Liver (tissue), 9 donors: ENCODE measurements around the gene KDM2A. TPM values are rescaled to one million over a fixed set of nuclear protein-coding genes. Genes with fewer than 3 reads are reported as not detected.
"Not testable (repeated sequence)": the region's sequence is repeated elsewhere in the genome, so short reads cannot be mapped to it uniquely, and the experiment has no call there.

ENCODE experiments used
- DNase-seq: peaks from one replicate; pipeline ENCODE4 v3.0.0-alpha.2; 2017; ENCODE audit warnings: low spot score
- H3K27ac ChIP-seq, 2 donors: one replicate each; pipeline ENCODE4 v1.7.0; 2013; ENCODE audit warnings: inconsistent platforms in 2 of 2, low read length in 2 of 2, control low read depth in 1 of 2, low read depth in 1 of 2, mild to moderate bottlenecking in 1 of 2
- H3K27me3 ChIP-seq, 4 donors: one replicate each; pipeline versions ENCODE4 v1.6.1 to v1.7.0; 2013; ENCODE audit warnings: low read length in 3 of 4, inconsistent platforms in 1 of 4, mild to moderate bottlenecking in 1 of 4, moderate library complexity in 1 of 4; ENCODE audit not compliant: control insufficient read depth in 4 of 4, insufficient read depth in 4 of 4
- H3K36me3 ChIP-seq, 4 donors: one replicate each; pipeline versions ENCODE4 v1.6.1 to v1.7.0; 2013; ENCODE audit warnings: low read length in 3 of 4, mild to moderate bottlenecking in 3 of 4, low read depth in 1 of 4, moderate library complexity in 1 of 4; ENCODE audit not compliant: control insufficient read depth in 4 of 4, insufficient read depth in 3 of 4
- H3K4me1 ChIP-seq, 4 donors: one replicate each; pipeline versions ENCODE4 v1.6.1 to v1.7.0; 2013; ENCODE audit warnings: low read length in 3 of 4, mild to moderate bottlenecking in 3 of 4, moderate library complexity in 1 of 4; ENCODE audit not compliant: control insufficient read depth in 4 of 4, insufficient read depth in 4 of 4
- H3K4me3 ChIP-seq, 3 donors: one replicate each; pipeline versions ENCODE4 v1.6.1 to v1.7.0; 2013; ENCODE audit warnings: low read length in 3 of 3, control low read depth in 1 of 3, low read depth in 1 of 3, mild to moderate bottlenecking in 1 of 3
- H3K9ac ChIP-seq, 2 donors: one replicate each; pipeline ENCODE4 v1.7.0; 2013; ENCODE audit warnings: low read length in 2 of 2, mild to moderate bottlenecking in 2 of 2, moderate library complexity in 2 of 2, control low read depth in 1 of 2, low read depth in 1 of 2
- H3K9me3 ChIP-seq, 4 donors: one replicate each; pipeline versions ENCODE4 v1.6.1 to v1.7.0; 2013; ENCODE audit warnings: low read length in 3 of 4; ENCODE audit not compliant: control insufficient read depth in 4 of 4
- FOXA2 ChIP-seq: IDR thresholded peaks from 2 replicates; pipeline ENCODE4 v1.6.1; 2016; ENCODE audit warnings: antibody characterized with exemption
- GABPA ChIP-seq, 2 donors: IDR thresholded peaks in 1 of 2; conservative IDR thresholded peaks in 1 of 2; 2 replicates each; pipeline ENCODE4 v1.6.1; 2016; ENCODE audit warnings: antibody characterized with exemption in 2 of 2, mild to moderate bottlenecking in 1 of 2, moderate library complexity in 1 of 2
- HNF4A ChIP-seq, 2 donors: conservative IDR thresholded peaks; 2 replicates each; pipeline ENCODE4 v1.6.1; 2016; ENCODE audit warnings: antibody characterized with exemption in 2 of 2, mild to moderate bottlenecking in 2 of 2
- HNF4G ChIP-seq: IDR thresholded peaks from 2 replicates; pipeline ENCODE4 v1.6.1; 2016; ENCODE audit warnings: antibody characterized with exemption
- NR2F2 ChIP-seq: IDR thresholded peaks from 2 replicates; pipeline ENCODE4 v1.6.1; 2016; ENCODE audit warnings: antibody characterized with exemption
- RXRA ChIP-seq, 2 donors: IDR thresholded peaks; 2 replicates each; pipeline ENCODE4 v1.6.1; 2017 to 2018; ENCODE audit warnings: antibody characterized with exemption in 2 of 2, mild to moderate bottlenecking in 1 of 2
- SP1 ChIP-seq: IDR thresholded peaks from 2 replicates; pipeline ENCODE4 v1.6.1; 2018; ENCODE audit warnings: antibody characterized with exemption, mild to moderate bottlenecking
- YY1 ChIP-seq: IDR thresholded peaks from 2 replicates; pipeline ENCODE4 v1.6.1; 2016; ENCODE audit warnings: antibody characterized with exemption, mild to moderate bottlenecking
- WGBS: extraction: QIAGEN DNeasy Blood & Tissue Kit; methylation state at CpG from one replicate; pipeline ENCODE4 v1.1.7; 2013; 5-methylcytosine and 5-hydroxymethylcytosine counted together
- polyA plus RNA-seq, 2 donors: library from polyadenylated mRNA; stranded (reverse) in 1 of 2; unstranded in 1 of 2; fragments of 200-250 nt in 1 of 2; fragments of >200 nt in 1 of 2; fragmentation: Nextera tagmentation in 1 of 2; extraction: Ambion mirVana in 1 of 2; gene quantifications; one replicate each; pipeline versions ENCODE4 v1.2.1 to v1.2.3, GENCODE V29; 2013 to 2015
- total RNA-seq, 2 donors: library from RNA; depleted of rRNA; stranded (reverse); fragments of >200 nt; gene quantifications; one replicate each; pipeline ENCODE4 v1.2.3, GENCODE V29; 2014
- TF ChIP-seq, protein P1 (sequence below): IDR thresholded peaks from 2 replicates; pipeline ENCODE4 v1.6.1; 2016; ENCODE audit warnings: antibody characterized with exemption, mild to moderate bottlenecking
- TF ChIP-seq, protein P2 (sequence below): IDR thresholded peaks from 2 replicates; pipeline ENCODE4 v1.6.1; 2016; ENCODE audit warnings: antibody characterized with exemption
- TF ChIP-seq, protein P3 (sequence below): IDR thresholded peaks from 2 replicates; pipeline ENCODE4 v1.6.1; 2016; ENCODE audit warnings: antibody characterized with exemption
- TF ChIP-seq, protein P4 (sequence below): IDR thresholded peaks from 2 replicates; pipeline ENCODE4 v1.6.1; 2016; ENCODE audit warnings: antibody characterized with exemption
- donor health status: healthy.
- donor health status: healthy.
- donor health status: healthy.
- donor health status: healthy.
- donor health status: healthy.

The KDM2A gene
- total and polyA plus RNA-seq, 4 donors = 8.3 to 44.9 (median 22.4) TPM

DNA sequence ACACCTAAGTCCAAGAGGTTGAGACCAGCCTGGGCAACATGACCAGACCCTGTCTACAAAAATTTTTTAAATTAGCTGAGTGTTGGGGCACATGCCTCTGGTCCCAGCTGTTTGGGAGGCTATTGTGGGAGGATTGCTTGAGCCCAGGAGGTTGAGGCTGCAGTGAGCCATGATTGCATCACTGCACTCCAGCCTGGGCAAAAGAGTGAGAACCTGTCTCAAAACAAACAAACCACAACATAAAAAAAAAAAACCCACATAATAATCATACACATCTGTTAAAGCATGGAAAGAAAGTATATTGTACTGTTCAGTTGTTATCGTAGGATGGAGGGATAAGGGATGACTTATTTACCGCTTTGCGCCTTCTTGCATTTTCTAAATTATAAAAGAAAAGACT lies 111.3 kb downstream of the KDM2A start:
- no peak overlapping the region for H3K9ac ChIP-seq
- no peaks in the 10 kb centered on the region for H3K9me3 ChIP-seq
- TF ChIP-seq RXRA (IDR thresholded peaks at IDR 0.05) = no peak
- TF ChIP-seq, protein P1, sequence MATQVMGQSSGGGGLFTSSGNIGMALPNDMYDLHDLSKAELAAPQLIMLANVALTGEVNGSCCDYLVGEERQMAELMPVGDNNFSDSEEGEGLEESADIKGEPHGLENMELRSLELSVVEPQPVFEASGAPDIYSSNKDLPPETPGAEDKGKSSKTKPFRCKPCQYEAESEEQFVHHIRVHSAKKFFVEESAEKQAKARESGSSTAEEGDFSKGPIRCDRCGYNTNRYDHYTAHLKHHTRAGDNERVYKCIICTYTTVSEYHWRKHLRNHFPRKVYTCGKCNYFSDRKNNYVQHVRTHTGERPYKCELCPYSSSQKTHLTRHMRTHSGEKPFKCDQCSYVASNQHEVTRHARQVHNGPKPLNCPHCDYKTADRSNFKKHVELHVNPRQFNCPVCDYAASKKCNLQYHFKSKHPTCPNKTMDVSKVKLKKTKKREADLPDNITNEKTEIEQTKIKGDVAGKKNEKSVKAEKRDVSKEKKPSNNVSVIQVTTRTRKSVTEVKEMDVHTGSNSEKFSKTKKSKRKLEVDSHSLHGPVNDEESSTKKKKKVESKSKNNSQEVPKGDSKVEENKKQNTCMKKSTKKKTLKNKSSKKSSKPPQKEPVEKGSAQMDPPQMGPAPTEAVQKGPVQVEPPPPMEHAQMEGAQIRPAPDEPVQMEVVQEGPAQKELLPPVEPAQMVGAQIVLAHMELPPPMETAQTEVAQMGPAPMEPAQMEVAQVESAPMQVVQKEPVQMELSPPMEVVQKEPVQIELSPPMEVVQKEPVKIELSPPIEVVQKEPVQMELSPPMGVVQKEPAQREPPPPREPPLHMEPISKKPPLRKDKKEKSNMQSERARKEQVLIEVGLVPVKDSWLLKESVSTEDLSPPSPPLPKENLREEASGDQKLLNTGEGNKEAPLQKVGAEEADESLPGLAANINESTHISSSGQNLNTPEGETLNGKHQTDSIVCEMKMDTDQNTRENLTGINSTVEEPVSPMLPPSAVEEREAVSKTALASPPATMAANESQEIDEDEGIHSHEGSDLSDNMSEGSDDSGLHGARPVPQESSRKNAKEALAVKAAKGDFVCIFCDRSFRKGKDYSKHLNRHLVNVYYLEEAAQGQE = no peak
- TF ChIP-seq NR2F2 = no peak
- TF ChIP-seq FOXA2 = no peak
- H3K27me3 ChIP-seq = no peaks in the 10 kb centered on the region
- 96% methylated on average over 3 of the region's 3 CpGs for WGBS
- no peak overlapping the region for H3K4me3 ChIP-seq
- no peak for DNase-seq
- no peaks in the 10 kb centered on the region for H3K4me1 ChIP-seq
- H3K27ac ChIP-seq = no peak overlapping the region
- peaks cover 9 to 35% (median 26%) of the 10 kb centered on the region in 4 donors for H3K36me3 ChIP-seq

DNA sequence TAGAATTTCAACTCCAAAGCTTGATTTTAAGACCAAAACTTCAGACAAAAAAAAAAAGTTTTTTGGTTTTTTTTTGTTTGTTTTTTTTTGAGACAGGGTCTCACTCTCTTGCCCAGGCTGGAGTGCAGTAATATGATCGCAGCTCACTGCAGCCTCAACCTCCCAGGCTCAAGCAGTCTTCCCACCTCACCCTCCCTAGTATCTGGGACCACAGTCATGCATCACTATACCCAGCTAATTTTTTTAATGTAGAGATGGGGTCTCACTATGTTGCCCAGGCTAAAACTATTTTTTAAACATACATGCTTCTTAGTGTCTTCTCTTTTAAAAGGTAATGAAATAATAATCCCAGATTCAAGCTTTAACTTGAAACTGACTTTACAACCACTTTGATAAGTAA lies 111.8 kb downstream of the KDM2A start:
- no peak for DNase-seq
- no peak for TF ChIP-seq HNF4G
- TF ChIP-seq, protein P2, sequence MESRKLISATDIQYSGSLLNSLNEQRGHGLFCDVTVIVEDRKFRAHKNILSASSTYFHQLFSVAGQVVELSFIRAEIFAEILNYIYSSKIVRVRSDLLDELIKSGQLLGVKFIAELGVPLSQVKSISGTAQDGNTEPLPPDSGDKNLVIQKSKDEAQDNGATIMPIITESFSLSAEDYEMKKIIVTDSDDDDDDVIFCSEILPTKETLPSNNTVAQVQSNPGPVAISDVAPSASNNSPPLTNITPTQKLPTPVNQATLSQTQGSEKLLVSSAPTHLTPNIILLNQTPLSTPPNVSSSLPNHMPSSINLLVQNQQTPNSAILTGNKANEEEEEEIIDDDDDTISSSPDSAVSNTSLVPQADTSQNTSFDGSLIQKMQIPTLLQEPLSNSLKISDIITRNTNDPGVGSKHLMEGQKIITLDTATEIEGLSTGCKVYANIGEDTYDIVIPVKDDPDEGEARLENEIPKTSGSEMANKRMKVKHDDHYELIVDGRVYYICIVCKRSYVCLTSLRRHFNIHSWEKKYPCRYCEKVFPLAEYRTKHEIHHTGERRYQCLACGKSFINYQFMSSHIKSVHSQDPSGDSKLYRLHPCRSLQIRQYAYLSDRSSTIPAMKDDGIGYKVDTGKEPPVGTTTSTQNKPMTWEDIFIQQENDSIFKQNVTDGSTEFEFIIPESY = no peak
- no peak for TF ChIP-seq RXRA (IDR thresholded peaks at IDR 0.05)
- TF ChIP-seq, protein P3, sequence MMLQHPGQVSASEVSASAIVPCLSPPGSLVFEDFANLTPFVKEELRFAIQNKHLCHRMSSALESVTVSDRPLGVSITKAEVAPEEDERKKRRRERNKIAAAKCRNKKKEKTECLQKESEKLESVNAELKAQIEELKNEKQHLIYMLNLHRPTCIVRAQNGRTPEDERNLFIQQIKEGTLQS = no peak
- TF ChIP-seq FOXA2 = no peak
- no peak for TF ChIP-seq NR2F2
- no peak for TF ChIP-seq HNF4A (conservative IDR thresholded peaks at IDR 0.05)
- no peak for TF ChIP-seq GABPA (IDR thresholded peaks at IDR 0.05 in 1 of 2, conservative IDR thresholded peaks at IDR 0.05 in 1 of 2)
- no peaks in the 10 kb centered on the region for H3K9me3 ChIP-seq
- no peak overlapping the region for H3K27ac ChIP-seq
- H3K4me3 ChIP-seq = no peak overlapping the region
- WGBS = 92% methylated on average over 1 of the region's 1 CpG
- no peaks in the 10 kb centered on the region for H3K4me1 ChIP-seq
- peaks cover 9 to 35% (median 26%) of the 10 kb centered on the region in 4 donors for H3K36me3 ChIP-seq
- H3K27me3 ChIP-seq = no peaks in the 10 kb centered on the region
- H3K9ac ChIP-seq = no peak overlapping the region

DNA sequence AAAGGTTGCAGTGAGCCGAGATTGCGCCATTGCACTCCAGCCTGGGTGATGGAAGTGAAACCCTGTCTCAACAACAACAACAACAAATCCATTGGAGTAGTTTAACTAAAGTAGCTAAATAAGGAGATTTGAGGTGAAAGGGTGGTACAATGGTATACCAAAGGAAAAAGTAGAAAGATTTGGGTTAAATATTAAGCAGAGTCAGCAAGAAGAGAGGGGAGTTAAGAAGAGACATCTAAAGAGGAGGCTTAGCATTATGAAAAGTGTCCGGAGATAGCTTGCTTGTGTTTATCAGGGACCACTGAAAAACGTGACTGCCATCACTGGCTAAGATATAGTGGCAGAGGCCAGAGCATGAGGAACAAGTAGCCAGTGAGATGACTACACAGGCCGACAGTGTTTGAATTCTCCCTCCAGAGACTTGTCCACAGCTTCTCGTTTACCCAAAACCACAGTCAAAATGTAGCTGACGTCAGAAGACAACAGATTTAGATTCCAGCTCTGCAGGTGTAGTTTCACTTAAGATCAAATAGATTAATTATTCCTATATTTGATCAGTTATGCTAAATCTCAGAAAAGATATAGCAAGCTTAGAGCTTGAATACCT lies 114.6 kb downstream of the KDM2A start:
- Histone ChIP-seq H3K36me3 (peaks cover 7 to 21% (median 16%) of the 10 kb centered on the region in 4 donors), H3K4me3 (no peak overlapping the region), H3K27me3 (no peaks in the 10 kb centered on the region), H3K9me3 (no peaks in the 10 kb centered on the region), H3K9ac (no peak overlapping the region), H3K4me1 (peaks cover 0 to 10% (median 5%) of the 10 kb centered on the region in 4 donors), H3K27ac (no peak overlapping the region)
- TF ChIP-seq SP1 (no peak), YY1 (no peak), GABPA (IDR thresholded peaks at IDR 0.05 in 1 of 2, conservative IDR thresholded peaks at IDR 0.05 in 1 of 2) (no peak), HNF4A (conservative IDR thresholded peaks at IDR 0.05) (peak; percentile 13 to 26)
- TF ChIP-seq, protein P4, sequence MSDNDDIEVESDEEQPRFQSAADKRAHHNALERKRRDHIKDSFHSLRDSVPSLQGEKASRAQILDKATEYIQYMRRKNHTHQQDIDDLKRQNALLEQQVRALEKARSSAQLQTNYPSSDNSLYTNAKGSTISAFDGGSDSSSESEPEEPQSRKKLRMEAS = no peak
- TF ChIP-seq, protein P1 = no peak
- DNase-seq = no peak
- whole genome bisulfite sequencing = 85% methylated on average over 7 of the region's 7 CpGs

DNA sequence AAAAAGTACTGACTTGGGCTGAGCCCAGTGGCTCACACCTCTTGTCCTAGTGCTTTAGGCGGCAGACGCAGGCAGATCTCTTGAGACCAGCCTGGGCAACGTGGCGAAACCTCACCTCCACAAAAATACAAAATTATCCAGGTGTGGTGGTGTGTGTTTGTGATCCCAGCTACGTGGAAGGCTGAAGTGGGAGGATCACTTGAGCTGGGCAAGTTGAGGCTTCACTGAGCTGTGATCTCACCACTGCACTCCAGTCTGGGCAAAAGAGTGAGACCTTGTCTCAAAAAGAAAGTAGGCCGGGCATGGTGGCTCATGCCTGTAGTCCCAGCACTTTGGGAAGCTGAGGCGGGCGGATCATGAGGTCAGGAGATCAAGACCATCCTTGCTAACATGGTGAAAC lies 115.5 kb downstream of the KDM2A start:
- not testable (repeated sequence) for H3K9ac ChIP-seq, H3K4me3 ChIP-seq, H3K27ac ChIP-seq, DNase-seq, H3K27me3 ChIP-seq, H3K9me3 ChIP-seq
- H3K4me1 ChIP-seq = peaks cover 0 to 18% (median 14%) of the 10 kb centered on the region in 4 donors
- 97% methylated on average over 8 of the region's 8 CpGs for WGBS
- peaks cover 6 to 16% (median 9%) of the 10 kb centered on the region in 4 donors for H3K36me3 ChIP-seq
